SK-N-SH (cell line): ENCODE measurements around the gene AQP5. TPM values are rescaled to one million over a fixed set of nuclear protein-coding genes. Genes with fewer than 3 reads are reported as not detected.

Experiments used
- CTCF ChIA-PET: fragments of 300-600, 350-600 bp; formaldehyde crosslinking; extraction: SDS; loops from one replicate; lab custom pipeline; 2021; lab: Yijun Ruan, JAX
- POLR2A ChIA-PET: fragments of 350-600 bp; sonication (Branson Sonifier 250); formaldehyde crosslinking; extraction: SDS; loops from one replicate; lab custom pipeline; 2020; ENCODE audit warnings: antibody characterized with exemption, inconsistent platforms; lab: Yijun Ruan, JAX
- DNase-seq: peaks from one replicate; pipeline ENCODE4 v3.0.0; 2012
- H2AFZ ChIP-seq: fragments of 200-600 bp; sonication (generic); 2 replicates; pipeline ENCODE4 v1.8.1; 2016; ENCODE audit warnings: antibody characterized with exemption, mild to moderate bottlenecking, low read depth
- H3F3A ChIP-seq: fragments of 200-600 bp; sonication (generic); replicated peaks from 2 replicates; pipeline ENCODE3; 2016; ENCODE audit warnings: antibody characterized with exemption, mild to moderate bottlenecking; ENCODE audit not compliant: insufficient read depth
- H3K27ac ChIP-seq, 2 experiments: fragments of 200-500 bp in 1 of 2; fragments of 200-600 bp in 1 of 2; sonication (Bioruptor generic) in 1 of 2; sonication (generic), shearing (Covaris generic) in 1 of 2; 2 replicates each; pipeline versions ENCODE4 v1.5.1 to v1.6.1; 2014 to 2016; ENCODE audit warnings: low read depth in 2 of 2, inconsistent platforms in 1 of 2, low read length in 1 of 2, mild to moderate bottlenecking in 1 of 2, mixed read lengths in 1 of 2
- H3K27me3 ChIP-seq: fragments of 200-600 bp; sonication (generic), shearing (Covaris generic); 2 replicates; pipeline ENCODE4 v1.6.1; 2016; ENCODE audit warnings: mixed run types; ENCODE audit not compliant: insufficient read depth
- H3K36me3 ChIP-seq, 2 experiments: fragments of 200-500 bp in 1 of 2; fragments of 200-600 bp in 1 of 2; sonication (Bioruptor generic) in 1 of 2; sonication (generic) in 1 of 2; replicated peaks in 1 of 2; 2 replicates each; pipeline versions ENCODE3 to v1.5.1; 2014 to 2016; ENCODE audit warnings: low read length in 1 of 2, mild to moderate bottlenecking in 1 of 2; ENCODE audit not compliant: insufficient read depth in 2 of 2, control insufficient read depth in 1 of 2
- H3K4me1 ChIP-seq, 2 experiments: fragments of 200-500 bp in 1 of 2; fragments of 200-600 bp in 1 of 2; sonication (Bioruptor generic) in 1 of 2; sonication (generic), shearing (Covaris generic) in 1 of 2; 2 replicates each; pipeline versions ENCODE4 v1.5.1 to v1.6.1; 2014 to 2016; ENCODE audit warnings: low read depth in 1 of 2, low read length in 1 of 2, mixed run types in 1 of 2; ENCODE audit not compliant: insufficient read depth in 2 of 2, control insufficient read depth in 1 of 2
- H3K4me2 ChIP-seq: fragments of 200-600 bp; sonication (generic), shearing (Covaris generic); 2 replicates; pipeline ENCODE4 v1.6.1; 2017; ENCODE audit warnings: mixed run types
- H3K4me3 ChIP-seq, 2 experiments: fragments of 200-500 bp in 1 of 2; fragments of 200-600 bp in 1 of 2; sonication (Bioruptor generic) in 1 of 2; sonication (generic), shearing (Covaris generic) in 1 of 2; 2 replicates each; pipeline versions ENCODE4 v1.5.1 to v1.8.1; 2014 to 2016; ENCODE audit warnings: low read depth in 2 of 2, inconsistent platforms in 1 of 2, low read length in 1 of 2, mild to moderate bottlenecking in 1 of 2, mixed read lengths in 1 of 2, moderate library complexity in 1 of 2
- H3K79me2 ChIP-seq: fragments of 200-600 bp; sonication (generic); 2 replicates; pipeline ENCODE4 v1.8.1; 2017; ENCODE audit warnings: mild to moderate bottlenecking; ENCODE audit not compliant: insufficient read depth
- H3K9ac ChIP-seq: fragments of 200-600 bp; sonication (generic); 2 replicates; pipeline ENCODE4 v1.6.1; 2017; ENCODE audit warnings: mixed run types
- H3K9me2 ChIP-seq: fragments of 200-600 bp; sonication (generic); 2 replicates; pipeline ENCODE4 v1.6.1; 2017; ENCODE audit warnings: mixed run types
- H3K9me3 ChIP-seq: fragments of 200-600 bp; sonication (generic); 2 replicates; pipeline ENCODE4 v1.6.1; 2017; ENCODE audit warnings: mixed run types, mild to moderate bottlenecking, moderate library complexity
- H4K20me1 ChIP-seq: fragments of 200-600 bp; sonication (generic); 2 replicates; pipeline ENCODE4 v1.6.1; 2017; ENCODE audit warnings: mild to moderate bottlenecking, mixed run types; ENCODE audit not compliant: insufficient read depth
- ELF1 ChIP-seq: IDR thresholded peaks from 2 replicates; pipeline ENCODE4 v1.4.0; 2012
- EZH2phosphoT487 ChIP-seq: fragments of 200-600 bp; sonication (generic); IDR thresholded peaks from 2 replicates; pipeline ENCODE4 v1.6.1; 2017; ENCODE audit warnings: low read depth, mixed run types, mild to moderate bottlenecking, antibody characterized with exemption, moderate library complexity, borderline replicate concordance
- FOSL2 ChIP-seq: IDR thresholded peaks from 2 replicates; pipeline ENCODE4 v1.4.0; 2012; ENCODE audit warnings: low read depth, mild to moderate bottlenecking, moderate library complexity, borderline replicate concordance
- MXI1 ChIP-seq: IDR thresholded peaks from 2 replicates; pipeline ENCODE4 v1.6.1; 2012; ENCODE audit warnings: mild to moderate bottlenecking, low read depth, low read length, improper control_type of control experiment
- RCOR1 ChIP-seq: fragments of 150-350 bp; IDR thresholded peaks from 2 replicates; pipeline ENCODE4 v1.6.1; 2017; ENCODE audit warnings: antibody characterized with exemption, low read length
- RXRA ChIP-seq: IDR thresholded peaks from 2 replicates; pipeline ENCODE4 v1.4.0; 2012; ENCODE audit warnings: low read depth, mild to moderate bottlenecking, borderline replicate concordance
- SIN3A ChIP-seq: IDR thresholded peaks from 2 replicates; pipeline ENCODE4 v1.6.1; 2012; ENCODE audit warnings: low read depth, mild to moderate bottlenecking, low read length, moderate library complexity, borderline replicate concordance
- TCF12 ChIP-seq: IDR thresholded peaks from 2 replicates; pipeline ENCODE4 v1.4.0; 2012
- WGBS: methylation state at CpG from one replicate; pipeline ENCODE4 v1.1.6; 2017; ENCODE audit warnings: low lambda C conversion rate; 5-methylcytosine and 5-hydroxymethylcytosine counted together
- polyA plus RNA-seq, 3 experiments: library from polyadenylated mRNA; depleted of rRNA; stranded (reverse); fragments of >200 nt; gene quantifications; 2 replicates each; pipeline ENCODE4 v1.2.3, GENCODE V29; 2012

The AQP5 gene
- polyA plus RNA-seq, 1 of the 3 experiments (the other 2 are of a cell fraction) = 0.10 TPM

DNA sequence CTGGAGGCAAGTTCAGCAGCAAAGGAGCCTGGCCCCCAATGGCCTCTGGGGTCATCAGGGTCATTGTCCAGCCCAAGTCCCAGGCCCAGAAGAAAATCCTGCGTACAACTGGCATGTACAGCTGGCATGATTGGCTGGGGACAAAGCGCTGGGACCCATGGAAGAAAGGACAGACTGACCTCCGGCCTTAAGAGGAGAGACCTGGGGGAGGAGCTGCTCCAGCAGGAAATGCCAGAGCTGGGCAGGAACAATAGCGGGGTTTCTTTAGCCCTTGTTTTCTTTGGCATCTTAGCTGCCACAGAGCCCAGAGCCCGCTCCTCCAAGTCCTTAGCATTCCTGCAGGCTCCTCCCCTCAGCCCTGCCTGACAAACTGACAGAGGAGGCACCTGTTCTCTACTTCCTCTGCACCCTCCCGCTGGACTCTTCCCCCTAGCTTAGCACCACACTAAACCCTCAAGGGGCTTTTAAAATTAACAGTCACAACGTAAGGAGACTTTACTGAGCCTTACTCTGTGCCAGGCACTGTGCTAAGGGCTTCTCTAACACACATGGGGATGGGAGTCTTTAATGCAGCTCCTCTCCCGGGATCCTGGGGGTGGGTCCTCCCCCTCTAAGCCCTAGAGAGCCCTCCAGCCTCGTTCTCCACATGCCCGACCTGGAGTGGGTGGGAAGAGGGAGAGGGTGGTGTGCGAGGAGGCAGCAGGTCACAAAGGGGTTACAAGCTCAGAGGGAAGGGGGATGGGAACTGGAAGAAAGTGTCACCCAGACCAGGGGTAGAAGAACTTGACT is 1.8 kb upstream of the AQP5 start (continued):
- TF ChIP-seq RCOR1 (no peak), EZH2phosphoT487 (no peak)

DNA sequence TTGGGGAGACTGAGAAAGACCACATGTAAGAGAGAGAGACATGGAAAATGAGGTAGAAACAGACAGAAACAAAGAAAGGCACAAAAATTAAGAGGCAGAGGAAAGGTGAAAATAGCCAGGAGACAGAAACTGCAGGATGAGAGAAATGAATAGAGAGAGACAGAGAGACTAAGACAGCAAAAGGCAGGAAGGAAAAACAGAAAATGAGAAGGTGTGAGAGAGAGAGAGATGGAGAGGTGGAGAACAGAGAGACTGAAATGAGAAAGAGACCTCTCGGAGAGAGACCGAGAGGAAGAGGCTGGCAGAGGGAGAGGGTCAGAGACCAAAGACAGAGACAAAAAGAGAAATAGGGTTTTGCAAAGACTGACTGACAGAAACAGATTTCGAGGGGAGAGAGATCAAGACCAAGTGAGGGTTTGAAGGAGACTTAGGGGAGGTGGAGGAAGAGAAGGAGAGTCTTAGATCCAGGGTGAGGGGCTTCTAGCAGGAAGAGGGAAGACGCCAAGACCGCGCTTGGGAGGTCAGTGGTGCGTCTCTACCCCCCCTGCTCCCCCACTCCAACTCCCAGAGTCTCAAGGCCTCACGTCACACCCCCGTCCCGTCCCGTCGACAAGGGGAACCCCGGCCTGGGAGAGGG is 1.1 kb upstream of the AQP5 start:
- Histone ChIP-seq H3K27me3 (no peaks in the 10 kb centered on the region), H3K4me2 (peak overlapping the region; percentile 62; the same call in 1 of the 2 replicates), H2AFZ (no peak overlapping the region)

DNA sequence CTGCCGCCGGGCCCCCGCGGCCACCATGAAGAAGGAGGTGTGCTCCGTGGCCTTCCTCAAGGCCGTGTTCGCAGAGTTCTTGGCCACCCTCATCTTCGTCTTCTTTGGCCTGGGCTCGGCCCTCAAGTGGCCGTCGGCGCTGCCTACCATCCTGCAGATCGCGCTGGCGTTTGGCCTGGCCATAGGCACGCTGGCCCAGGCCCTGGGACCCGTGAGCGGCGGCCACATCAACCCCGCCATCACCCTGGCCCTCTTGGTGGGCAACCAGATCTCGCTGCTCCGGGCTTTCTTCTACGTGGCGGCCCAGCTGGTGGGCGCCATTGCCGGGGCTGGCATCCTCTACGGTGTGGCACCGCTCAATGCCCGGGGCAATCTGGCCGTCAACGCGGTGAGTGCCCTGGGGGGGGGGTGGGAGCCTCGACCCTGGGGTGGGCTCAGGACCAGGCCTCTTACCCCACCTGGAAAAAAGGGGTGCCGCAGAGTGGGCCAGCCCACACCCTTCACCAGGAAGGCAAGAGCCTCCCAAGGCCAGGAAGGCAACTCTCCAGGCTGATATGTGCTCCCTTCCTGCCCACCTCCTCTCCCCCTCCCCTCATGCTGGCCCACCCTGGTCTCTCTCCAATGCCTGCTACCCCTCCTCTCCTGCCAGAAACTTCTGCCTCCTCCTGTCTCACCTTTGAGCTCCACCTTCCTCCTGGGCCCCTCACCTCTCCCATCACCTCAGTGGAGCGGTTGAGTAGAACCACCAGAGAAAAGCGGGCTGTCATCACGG is 507 bp downstream of the AQP5 start:
- WGBS = 98% methylated on average over 19 of the region's 37 CpGs
- H3K27ac ChIP-seq = no peak overlapping the region
- no peak for DNase-seq
- TF ChIP-seq SIN3A (no peak), ELF1 (no peak), FOSL2 (no peak)
- H3K9ac ChIP-seq = no peak overlapping the region
- H3K9me2 ChIP-seq = no peaks in the 10 kb centered on the region
- no peaks in the 10 kb centered on the region for H3K9me3 ChIP-seq
- H3K4me1 ChIP-seq = peaks cover 8 to 19% of the 10 kb centered on the region in 2 experiments; a peak in 3 of 4 replicates
- no peaks in the 10 kb centered on the region for H3K36me3 ChIP-seq
- H4K20me1 ChIP-seq = no peaks in the 10 kb centered on the region
- no peaks in the 10 kb centered on the region for H3K27me3 ChIP-seq
- CTCF ChIA-PET = interaction anchor here (1.0 to 20.3 kb wide), 10 partner anchors 16 to 214 kb away, joined by 3 to 1401 read pairs (median 8); partner anchors contain the start of genes ASIC1 and COX14
- POLR2A ChIA-PET = no interaction called here
- H2AFZ ChIP-seq = no peak overlapping the region
- peak overlapping the region; percentile 63; the same call in 1 of the 2 replicates for H3K4me2 ChIP-seq
- H3K4me3 ChIP-seq = no peak overlapping the region
- no peaks in the 10 kb centered on the region for H3K79me2 ChIP-seq
- no peaks in the 10 kb centered on the region for H3F3A ChIP-seq

More for the DNA sequence above, 1.1 kb upstream of the AQP5 start:
- CTCF ChIA-PET = interaction anchor here (1.1 to 20.3 kb wide), 8 partner anchors 10 to 215 kb away, joined by 3 to 1401 read pairs (median 6); partner anchors contain the start of genes AQP2, ASIC1 and COX14
- H3K4me1 ChIP-seq = peaks cover 3 to 19% of the 10 kb centered on the region in 2 experiments; a peak in 3 of 4 replicates
- H3F3A ChIP-seq = no peaks in the 10 kb centered on the region
- no peaks in the 10 kb centered on the region for H3K79me2 ChIP-seq
- H3K36me3 ChIP-seq = no peaks in the 10 kb centered on the region
- H3K4me3 ChIP-seq = no peak overlapping the region
- POLR2A ChIA-PET = no interaction called here
- H3K9ac ChIP-seq = no peak overlapping the region; the same call in 1 of the 2 replicates
- WGBS = 97% methylated on average over 12 of the region's 13 CpGs
- no peaks in the 10 kb centered on the region for H3K9me2 ChIP-seq
- no peaks in the 10 kb centered on the region for H4K20me1 ChIP-seq
- DNase-seq = no peak
- no peak for TF ChIP-seq TCF12
- no peak for TF ChIP-seq RXRA
- TF ChIP-seq MXI1 = no peak
- H3K27ac ChIP-seq = no peak overlapping the region
- no peaks in the 10 kb centered on the region for H3K9me3 ChIP-seq
